Right cardiac atrium (tissue), 5 donors: Measurements from ENCODE around the gene PEDS1. TPM values are rescaled to one million over a fixed set of nuclear protein-coding genes. Genes with fewer than 3 reads are reported as not detected.
"Not testable (repeated sequence)": the region's sequence is repeated elsewhere in the genome, so short reads cannot be mapped to it uniquely, and the experiment has no call there.

ENCODE experiments used
- ATAC-seq, 2 donors: fragments of 200-7000 bp; cut with Tn5 transposase; one replicate each; pipeline versions ENCODE4 v1.8.0 to v1.9.1; 2020; ENCODE audit warnings: moderate library complexity in 2 of 2, mild to moderate bottlenecking in 1 of 2
- DNase-seq, 3 donors: peaks; one replicate each; pipeline ENCODE4 v3.0.0-alpha.2; 2020
- H3K27ac ChIP-seq: one replicate; pipeline ENCODE4 v1.5.1; 2013; ENCODE audit warnings: mild to moderate bottlenecking, low read length, control low read depth, moderate library complexity
- H3K27me3 ChIP-seq: one replicate; pipeline ENCODE4 v1.6.1; 2013; ENCODE audit not compliant: control insufficient read depth, insufficient read depth
- H3K4me1 ChIP-seq: one replicate; pipeline ENCODE4 v1.6.1; 2013; ENCODE audit warnings: low read length; ENCODE audit not compliant: control insufficient read depth, insufficient read depth
- H3K4me3 ChIP-seq: one replicate; pipeline ENCODE4 v1.5.1; 2013; ENCODE audit warnings: low read length, control low read depth
- H3K9me3 ChIP-seq: one replicate; pipeline ENCODE4 v1.6.1; 2013; ENCODE audit warnings: low read length; ENCODE audit not compliant: control insufficient read depth
- WGBS: extraction: QIAGEN DNeasy Blood & Tissue Kit; methylation state at CpG from one replicate; pipeline ENCODE4 v1.1.7; 2013; 5-methylcytosine and 5-hydroxymethylcytosine counted together
- intact Hi-C, 4 donors: fragments of 100-400 bp; cut with DNase I; formaldehyde crosslinking; loops; one replicate each; pipeline versions ENCODE4 v1.11.0 to v1.14.0; 2022 to 2023
- polyA plus RNA-seq: library from polyadenylated mRNA; stranded (reverse); fragments of 200-250 nt; gene quantifications from one replicate; pipeline ENCODE4 v1.2.3, GENCODE V29; 2013
- total RNA-seq, 4 donors: library from RNA; stranded (reverse); fragmentation: NEBNext Ultra II Directional; extraction: Animal tissue kit (Norgen Biotek cat#: 25700); gene quantifications; one replicate each; pipeline ENCODE4 v1.2.1, GENCODE V29; 2021
- donor health status: healthy with polysubstance abuse.
- donor health status: DM: no; HTN: yes; CAD: no.
- donor health status: DM: no; HTN: no; CAD: no.
- donor health status: DM: no; HTN: yes; CAD: no; lungs with severe emphysema.
- donor health status: DM: yes; HTN: yes; CAD: no.

PEDS1 gene
- total and polyA plus RNA-seq, 5 donors: 19.3 to 26.8 (median 22.5) TPM

GRCh38 chr20:50181344-50181743 is 27.8 kb upstream of the PEDS1 start:
- no peaks in the 10 kb centered on the region for H3K9me3 ChIP-seq
- H3K4me1 ChIP-seq: no peaks in the 10 kb centered on the region
- ATAC-seq (no peak), DNase-seq (no peak)
- intact Hi-C loops: loop anchor here in 1 of 4 donors (10.0 kb wide), 1 partner anchor 553 kb away; the partner anchor contains the start of gene PARD6B
- no peak overlapping the region for H3K4me3 ChIP-seq
- WGBS: 92% methylated on average over 10 of the region's 10 CpGs
- no peak overlapping the region for H3K27ac ChIP-seq
- H3K27me3 ChIP-seq: no peaks in the 10 kb centered on the region

DNA sequence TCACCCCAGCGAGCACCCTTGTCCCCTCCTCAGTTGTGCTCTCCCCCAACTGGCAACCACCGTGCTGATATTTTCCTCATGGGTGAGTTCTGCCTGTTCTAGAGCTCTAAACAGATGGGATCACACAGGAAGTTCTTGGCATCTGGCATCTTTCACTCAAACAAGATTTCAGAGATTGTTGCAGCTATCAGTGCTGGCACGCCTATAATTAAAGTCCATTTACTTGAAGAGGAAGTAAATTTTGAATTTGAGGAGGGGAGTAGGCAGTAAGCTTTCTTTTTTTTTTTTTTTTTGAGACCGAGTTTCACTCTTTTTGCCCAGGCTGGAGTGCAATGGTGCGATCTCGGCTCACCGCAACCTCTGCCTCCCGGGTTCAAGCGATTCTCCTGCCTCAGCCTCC is 25.1 kb upstream of the PEDS1 start:
- not testable (repeated sequence) for H3K4me1 ChIP-seq, H3K9me3 ChIP-seq, H3K27me3 ChIP-seq, H3K27ac ChIP-seq, DNase-seq, ATAC-seq, H3K4me3 ChIP-seq
- WGBS: 91% methylated on average over 9 of the region's 9 CpGs
- intact Hi-C loops: loop anchor here in 3 of 4 donors (5.0 to 10.0 kb wide), 2 partner anchors 194 to 201 kb away; partner anchors contain the start of gene SNAI1 (in 2 of the 3)

DNA sequence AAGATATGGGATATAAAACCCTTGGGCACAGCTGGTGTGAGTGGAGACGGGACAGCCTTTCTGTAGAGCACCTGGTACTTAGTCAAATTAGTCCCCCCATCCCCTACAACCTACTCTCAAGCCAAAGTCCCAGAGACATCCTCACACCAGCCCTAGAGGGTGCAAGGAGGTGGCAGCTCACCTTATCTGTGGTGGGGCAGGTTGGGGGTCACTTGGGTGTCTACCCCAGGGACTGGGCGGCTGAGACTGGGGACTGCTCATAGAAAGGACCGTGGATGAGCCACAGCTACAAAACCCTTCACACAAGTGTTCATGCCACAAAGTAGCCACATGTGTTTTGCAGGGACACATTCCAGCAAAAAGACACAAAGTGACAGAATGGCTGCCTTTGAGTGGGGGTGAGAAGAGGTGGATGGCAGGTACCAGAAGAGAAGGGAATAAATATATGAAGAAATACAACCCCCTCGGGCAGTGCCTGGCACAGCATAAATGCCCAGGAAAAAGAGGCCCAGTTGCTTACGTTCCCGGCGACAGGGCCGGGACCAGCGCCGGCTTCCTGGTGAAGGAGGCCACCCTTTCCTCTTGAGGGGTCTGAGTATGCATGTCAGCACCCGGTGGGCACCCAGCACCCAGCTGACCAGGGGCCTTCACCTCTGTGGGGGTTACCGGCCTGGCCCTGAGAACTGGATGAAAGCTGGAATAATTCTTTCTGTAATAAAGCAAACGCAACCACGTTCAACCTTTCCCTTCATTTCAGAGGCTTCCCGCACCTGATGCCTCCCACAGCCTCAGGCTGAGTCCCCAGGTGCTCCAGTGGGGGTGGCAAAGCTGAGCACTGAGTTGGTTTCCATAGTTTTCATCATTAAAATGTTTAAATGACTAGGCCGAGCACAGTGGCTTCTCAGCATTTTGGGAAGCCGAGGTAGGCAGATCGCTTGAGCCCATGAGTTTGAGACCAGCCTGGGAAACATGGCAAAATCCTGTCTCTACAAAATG is 22.7 kb upstream of the PEDS1 start:
- Histone ChIP-seq H3K4me1 (no peaks in the 10 kb centered on the region), H3K4me3 (no peak overlapping the region), H3K27ac (no peak overlapping the region), H3K27me3 (no peaks in the 10 kb centered on the region), H3K9me3 (no peaks in the 10 kb centered on the region)
- 94% methylated on average over 18 of the region's 18 CpGs for WGBS
- no peak for ATAC-seq
- intact Hi-C loops: loop anchor here in 3 of 4 donors (5.0 to 10.0 kb wide), 2 partner anchors 191 to 199 kb away; partner anchors contain the start of gene SNAI1 (in 2 of the 3)
- peak in 1 of 3 donors; percentile 53 for DNase-seq

DNA sequence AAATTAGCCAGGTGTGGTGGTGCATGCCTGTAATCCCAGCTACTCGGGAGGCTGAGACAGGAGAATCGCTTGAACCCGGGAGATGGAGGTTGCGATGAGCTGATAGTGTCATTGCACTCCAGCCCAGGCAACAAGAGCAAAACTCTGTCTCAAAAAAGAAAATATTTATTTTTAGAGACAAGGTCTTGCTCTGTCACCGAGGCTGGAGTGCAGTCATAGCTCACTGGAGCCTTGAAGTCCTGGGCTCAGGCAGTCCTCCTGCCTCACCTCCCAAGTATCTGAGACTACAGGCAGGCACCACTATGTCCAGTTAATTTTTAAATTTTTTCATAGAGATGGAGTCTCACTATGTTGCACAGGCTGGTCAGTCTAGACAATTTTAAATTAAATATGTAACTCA is 20.9 kb upstream of the PEDS1 start:
- no peaks in the 10 kb centered on the region for H3K4me1 ChIP-seq
- DNase-seq (no peak), ATAC-seq (no peak)
- intact Hi-C loops: loop anchor here in 2 of 4 donors (10.0 kb wide), 1 partner anchor 190 kb away; the partner anchor contains the start of gene SNAI1 (in 2 of the 2)
- WGBS: 86% methylated on average over 5 of the region's 5 CpGs
- no peaks in the 10 kb centered on the region for H3K27me3 ChIP-seq
- no peaks in the 10 kb centered on the region for H3K9me3 ChIP-seq
- no peak overlapping the region for H3K4me3 ChIP-seq
- no peak overlapping the region for H3K27ac ChIP-seq

GRCh38 chr20:50172347-50173013 is 19.0 kb upstream of the PEDS1 start:
- H3K9me3 ChIP-seq: no peaks in the 10 kb centered on the region
- DNase-seq (peak; percentile 90 to 96 (median 95)), ATAC-seq (peak; percentile 96)
- 2% methylated on average over 36 of the region's 36 CpGs for WGBS
- intact Hi-C loops: loop anchor here in 2 of 4 donors (10.0 kb wide), 1 partner anchor 188 kb away; the partner anchor contains the start of gene SNAI1 (in 2 of the 2)
- H3K27ac ChIP-seq: peak overlapping the region; percentile 83
- H3K4me1 ChIP-seq: no peaks in the 10 kb centered on the region
- peak overlapping the region; percentile 71 for H3K4me3 ChIP-seq
- H3K27me3 ChIP-seq: no peaks in the 10 kb centered on the region

DNA sequence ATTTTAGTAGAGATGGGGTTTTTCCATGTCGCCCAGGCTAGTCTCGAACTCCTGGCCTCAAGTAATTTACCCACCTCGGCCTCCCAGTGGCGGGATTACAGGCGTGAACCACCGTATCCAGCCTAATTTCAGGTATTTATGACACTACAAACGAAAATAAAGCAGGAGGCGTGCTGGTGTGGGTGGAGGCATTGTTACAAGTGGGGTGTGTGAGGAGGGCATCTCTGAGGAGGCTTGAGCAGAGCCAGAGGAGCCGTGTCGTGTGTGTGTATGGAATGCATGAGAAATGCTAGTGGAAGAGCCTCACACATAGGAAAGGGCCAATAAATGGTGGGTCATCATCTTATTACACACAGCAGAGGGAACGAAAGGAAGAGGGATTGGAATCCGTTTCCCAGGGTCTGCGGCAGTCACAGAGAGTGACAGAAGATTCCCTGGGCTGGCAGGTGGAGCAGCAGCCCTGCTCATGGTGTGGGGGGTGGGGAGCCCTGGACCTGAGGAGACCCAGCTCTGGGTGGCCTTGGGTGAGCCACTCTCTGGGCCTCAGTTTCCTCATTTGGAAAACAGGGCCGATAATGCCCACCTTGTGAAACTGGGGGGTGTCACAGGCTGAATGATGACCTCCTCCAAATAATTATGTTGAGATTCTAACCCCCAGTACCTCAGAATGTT is 17.2 kb upstream of the PEDS1 start:
- H3K9me3 ChIP-seq: no peaks in the 10 kb centered on the region
- no peak overlapping the region for H3K4me3 ChIP-seq
- H3K4me1 ChIP-seq: no peaks in the 10 kb centered on the region
- H3K27me3 ChIP-seq: no peaks in the 10 kb centered on the region
- ATAC-seq: no peak
- no peak for DNase-seq
- no peak overlapping the region for H3K27ac ChIP-seq
- intact Hi-C loops: loop anchor here in 3 of 4 donors (2.0 to 10.0 kb wide), 2 partner anchors 50 to 186 kb away; partner anchors contain the start of gene SNAI1 (in 2 of the 3)
- 93% methylated on average over 14 of the region's 14 CpGs for WGBS

DNA sequence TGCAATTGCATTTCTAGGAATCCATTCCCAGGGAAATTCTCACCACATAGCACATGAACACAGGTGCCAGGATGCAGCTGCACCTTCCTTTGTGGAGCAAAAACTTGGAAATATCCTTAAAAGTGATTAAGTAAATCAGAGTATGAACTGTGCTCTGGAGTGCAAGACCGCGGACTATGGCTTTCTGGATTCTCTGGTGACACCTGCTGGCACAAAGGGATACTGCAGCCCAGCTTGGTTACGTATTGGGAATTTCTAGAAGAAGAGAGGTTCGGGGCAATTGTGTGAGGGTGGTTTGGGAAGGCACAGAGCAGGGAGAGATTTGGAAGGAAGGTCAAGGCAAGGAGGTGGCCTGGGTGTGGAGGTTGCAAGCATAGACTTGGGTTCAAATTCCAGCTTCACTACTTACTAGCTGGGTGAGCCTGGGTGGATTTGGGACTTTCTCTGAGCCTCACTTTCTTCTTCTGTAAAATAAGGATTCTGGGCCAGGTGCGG is 15.9 kb upstream of the PEDS1 start:
- Histone ChIP-seq H3K4me1 (no peaks in the 10 kb centered on the region), H3K27ac (no peak overlapping the region), H3K27me3 (no peaks in the 10 kb centered on the region), H3K9me3 (no peaks in the 10 kb centered on the region), H3K4me3 (no peak overlapping the region)
- DNase-seq (peak; percentile 75 to 92 (median 86)), ATAC-seq (no peak)
- intact Hi-C loops: loop anchor here in 2 of 4 donors (2.0 to 10.0 kb wide), 3 partner anchors 47 to 185 kb away; partner anchors contain the start of gene SNAI1 (in 1 of the 2)
- 28% methylated on average over 5 of the region's 5 CpGs for WGBS

DNA sequence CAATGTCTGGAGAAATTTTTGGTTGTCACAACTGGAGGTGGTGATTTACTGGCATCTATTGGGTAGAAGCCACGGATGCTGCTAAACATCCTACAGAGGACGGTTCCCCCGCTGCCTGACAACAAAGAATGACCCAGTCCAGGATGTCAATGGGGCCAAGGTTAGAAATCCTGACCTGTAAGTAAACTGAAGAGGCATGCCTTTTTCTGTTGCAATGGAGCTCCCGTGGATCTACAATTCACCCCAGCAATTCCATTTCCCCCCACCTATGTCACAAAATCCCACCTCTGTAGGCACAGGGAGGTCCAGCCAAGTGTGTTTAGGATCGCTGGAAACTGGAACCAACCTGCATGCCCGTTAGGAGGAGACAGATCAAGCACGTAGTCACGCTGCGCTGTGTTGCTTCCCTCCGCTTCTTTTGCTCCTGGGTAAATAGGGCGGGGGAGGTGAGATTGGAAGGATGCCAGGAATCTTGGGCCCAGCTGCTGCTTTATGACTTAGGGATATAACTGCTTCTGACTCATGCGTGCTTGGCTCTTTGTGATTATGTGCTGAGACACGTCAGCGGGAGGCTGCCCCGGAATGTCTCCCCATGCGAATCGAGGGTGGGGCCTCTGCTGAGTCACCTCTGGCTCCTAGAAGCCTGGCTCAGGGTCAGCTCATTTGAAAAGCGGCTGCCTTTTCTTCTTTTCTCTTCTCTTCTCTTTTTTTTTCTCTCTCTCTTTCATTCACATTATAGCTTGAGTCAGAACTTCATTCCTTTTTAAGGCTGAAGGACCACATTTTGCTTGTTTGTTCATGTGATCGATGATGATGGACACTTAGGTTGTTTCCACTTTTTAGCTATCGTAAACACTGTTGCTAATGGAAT is 12.4 kb upstream of the PEDS1 start:
- H3K27me3 ChIP-seq: no peaks in the 10 kb centered on the region
- H3K4me1 ChIP-seq: no peaks in the 10 kb centered on the region
- peak; percentile 96 to 98 (median 98) for DNase-seq
- intact Hi-C loops: loop anchor here in 2 of 4 donors (5.0 to 10.0 kb wide), 2 partner anchors 44 to 181 kb away; partner anchors contain the start of gene SNAI1 (in 1 of the 2)
- ATAC-seq: peak; percentile 98
- no peaks in the 10 kb centered on the region for H3K9me3 ChIP-seq
- 6% methylated on average over 20 of the region's 20 CpGs for WGBS
- H3K4me3 ChIP-seq: peak overlapping the region; percentile 23
- peak overlapping the region; percentile 99 for H3K27ac ChIP-seq

GRCh38 chr20:50163570-50164317 is 10.2 kb upstream of the PEDS1 start:
- ATAC-seq (peak in 1 of 2 donors; percentile 21), DNase-seq (peak; percentile 42 to 69 (median 67))
- intact Hi-C loops: loop anchor here in 1 of 4 donors (10.0 kb wide), 1 partner anchor 179 kb away; the partner anchor contains the start of gene SNAI1
- Histone ChIP-seq H3K4me1 (no peaks in the 10 kb centered on the region), H3K9me3 (no peaks in the 10 kb centered on the region), H3K27me3 (no peaks in the 10 kb centered on the region), H3K27ac (peak overlapping the region; percentile 88), H3K4me3 (no peak overlapping the region)
- WGBS: 66% methylated on average over 9 of the region's 9 CpGs
